8988T (cell line): ENCODE measurements around the gene UBR2.

Experiments
- DNase-seq: peaks from one replicate; pipeline ENCODE4 v3.0.0; 2011

UBR2 gene

DNA sequence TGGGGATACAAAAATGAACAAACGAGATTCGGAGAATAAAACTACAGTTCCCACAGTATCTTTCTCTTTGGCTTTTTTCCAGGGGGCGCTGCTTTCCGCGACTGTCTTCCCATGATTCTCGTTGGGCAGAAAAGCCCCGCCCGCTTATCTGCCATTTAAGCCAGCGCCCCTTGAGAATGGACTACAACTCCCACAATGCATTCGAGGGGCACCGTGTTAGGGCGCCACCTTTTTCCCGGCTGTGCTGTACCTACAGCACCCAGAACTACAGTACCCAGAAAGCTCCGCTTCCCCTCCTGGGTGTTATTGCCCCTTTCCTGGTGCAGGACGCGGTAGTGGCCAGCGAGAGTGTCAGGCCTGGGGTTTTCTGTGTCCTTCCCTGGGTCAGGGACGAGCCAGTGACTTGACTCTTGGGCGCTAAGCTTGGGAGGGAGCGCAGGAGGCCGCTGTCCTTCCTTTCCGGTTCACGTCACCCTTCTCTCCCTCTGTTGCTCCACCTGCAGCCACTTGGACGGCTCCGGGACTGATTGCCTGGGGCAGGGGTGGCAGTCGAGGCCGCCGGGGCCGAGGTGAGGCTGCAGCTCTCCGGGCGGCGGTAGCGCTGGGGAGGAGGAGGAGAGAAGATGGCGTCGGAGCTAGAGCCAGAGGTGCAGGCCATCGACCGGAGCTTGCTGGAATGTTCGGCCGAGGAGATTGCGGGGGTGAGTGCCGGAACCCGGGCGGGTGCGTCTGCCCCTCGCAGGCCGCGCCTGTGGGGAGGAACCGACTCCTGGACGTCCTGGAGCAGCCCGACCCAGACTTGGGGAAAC is at the start of gene UBR2:
TSS of gene UBR2 (plus strand) at position 333 of the 809 bp plus-strand sequence. CDS start at position 624, 291 bp downstream.
- peak; percentile 62 for DNase-seq

DNA sequence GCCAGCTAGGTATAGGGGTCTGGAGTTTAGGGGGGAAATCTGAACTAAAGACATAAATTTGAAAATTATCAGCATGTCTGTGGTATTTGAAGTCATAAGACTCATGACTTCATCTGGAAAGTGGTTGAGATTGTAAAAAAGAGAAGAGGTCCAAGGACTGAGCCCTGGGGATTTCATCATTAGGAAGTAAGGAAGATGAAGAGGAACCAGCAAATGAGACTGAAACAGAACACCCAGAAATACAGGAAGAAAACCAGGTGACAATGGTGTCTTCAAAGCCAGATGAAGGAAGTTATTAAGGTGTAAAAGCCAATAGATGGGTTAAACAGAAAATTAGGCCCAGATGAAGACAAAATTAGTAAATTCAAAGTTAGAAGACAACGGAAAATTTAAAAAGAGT is 49.1 kb upstream of the UBR2 start:
- DNase-seq = no peak

DNA sequence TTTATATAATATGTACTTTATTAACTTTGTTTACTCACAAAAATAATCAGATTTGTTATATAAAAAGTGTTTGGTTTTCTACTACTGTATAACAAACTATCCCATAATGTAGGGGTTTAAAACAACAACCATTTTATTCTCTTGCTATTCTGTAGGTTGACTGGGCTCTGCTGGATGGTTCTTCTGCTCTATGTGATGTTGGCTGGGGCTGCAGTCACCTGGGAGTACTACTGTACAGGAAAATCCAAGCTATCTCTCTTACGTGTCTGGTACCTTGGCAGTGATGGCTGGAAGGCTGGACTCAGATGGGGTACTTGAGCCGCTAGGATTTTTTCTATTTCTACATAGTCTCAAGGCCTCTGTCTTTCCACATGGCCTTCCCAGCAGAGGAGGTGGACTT is 44.0 kb upstream of the UBR2 start:
- no peak for DNase-seq

DNA sequence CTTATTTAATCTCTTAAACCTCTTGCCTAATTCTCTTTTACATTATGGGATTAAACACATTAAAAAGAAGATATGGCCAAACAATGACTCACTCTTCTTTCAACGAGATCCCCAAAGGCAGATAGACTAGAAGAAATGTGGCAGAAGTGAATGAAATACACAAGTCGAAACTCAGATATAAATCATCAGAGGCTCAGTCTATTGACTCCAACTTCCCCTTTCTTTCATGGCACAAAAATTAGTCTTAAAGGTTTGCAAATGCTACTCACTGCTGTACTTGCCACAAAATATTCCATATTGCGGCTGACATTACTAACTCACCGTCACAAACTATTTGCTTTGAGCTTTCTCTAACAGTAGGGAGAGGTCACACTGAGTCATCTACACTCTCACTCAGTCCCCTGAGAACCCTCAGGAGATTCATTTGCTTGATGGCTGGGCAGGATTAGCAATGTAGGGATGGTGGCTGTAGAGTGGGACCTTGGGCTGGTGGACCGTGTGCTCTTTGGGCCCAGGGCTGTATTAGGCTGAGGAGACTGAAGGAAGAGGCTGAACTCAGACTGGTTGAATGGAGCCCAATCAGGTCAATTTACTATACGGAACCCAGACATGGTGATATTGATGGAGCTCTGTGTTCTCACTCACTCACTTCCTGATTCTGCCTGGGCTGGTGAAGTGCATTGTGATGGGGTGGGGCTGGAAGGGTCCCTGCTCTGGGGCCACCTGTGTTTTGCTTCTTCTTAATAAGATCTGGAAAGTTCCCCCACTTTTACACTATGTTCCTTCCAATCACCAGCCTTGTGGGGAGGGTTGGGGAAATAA is 42.8 kb upstream of the UBR2 start:
- DNase-seq = no peak

DNA sequence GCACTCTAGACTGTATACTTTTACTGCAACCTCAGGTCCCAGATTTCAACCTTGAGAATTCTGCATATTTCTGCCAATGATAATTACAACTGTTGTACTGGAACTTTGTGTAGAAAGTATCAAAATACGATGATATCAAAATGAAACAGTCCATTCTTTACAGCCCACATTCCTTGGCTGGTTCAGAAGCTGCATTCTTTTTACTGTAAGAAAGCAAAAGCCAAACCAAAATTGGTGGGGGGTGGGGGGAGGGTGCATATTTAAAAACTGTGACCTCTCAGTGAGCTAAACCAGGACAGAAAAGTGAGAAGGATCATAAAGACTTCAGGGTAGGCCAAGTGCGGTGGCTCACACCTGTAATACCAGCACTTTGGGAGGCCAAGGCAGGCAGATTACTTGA is 41.8 kb upstream of the UBR2 start:
- DNase-seq = no peak

DNA sequence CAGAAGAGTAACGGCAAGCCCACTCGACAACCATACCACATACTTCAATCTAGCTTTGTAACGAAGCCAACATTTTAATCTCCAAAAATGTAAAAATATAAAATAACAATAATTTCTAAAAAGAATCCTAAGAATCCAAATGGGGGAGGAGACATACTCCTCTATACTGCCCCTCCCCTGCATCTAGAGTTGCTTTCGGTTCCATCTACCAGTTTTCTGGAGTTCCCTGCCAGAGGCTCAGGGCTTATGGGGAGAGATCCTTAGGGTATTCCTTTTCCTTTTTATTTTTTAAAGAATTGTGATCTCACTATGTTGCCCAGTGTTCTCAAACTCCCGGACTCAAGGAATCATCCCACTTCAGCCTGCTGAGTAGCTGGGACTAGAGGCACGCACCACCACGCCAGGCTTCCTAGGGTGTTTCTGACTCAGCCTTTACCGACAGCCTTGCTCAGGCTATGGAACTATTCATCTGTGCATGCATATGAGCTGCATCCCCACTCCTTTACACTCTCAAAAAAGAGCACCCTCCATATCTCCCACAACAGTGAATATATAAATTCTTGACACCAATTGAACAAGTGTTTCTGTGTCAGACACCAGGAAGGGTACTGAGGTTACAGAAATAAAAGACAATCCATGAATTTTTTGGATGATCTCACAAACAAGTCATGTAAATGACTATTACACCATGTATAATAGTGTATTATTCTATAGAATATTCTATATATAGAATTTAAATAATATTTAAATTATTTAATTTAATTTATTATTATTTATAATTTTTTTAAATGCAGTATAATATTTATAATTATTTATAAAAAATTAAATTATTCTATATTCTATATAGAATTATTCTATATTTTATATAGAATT is 40.7 kb upstream of the UBR2 start:
- no peak for DNase-seq

DNA sequence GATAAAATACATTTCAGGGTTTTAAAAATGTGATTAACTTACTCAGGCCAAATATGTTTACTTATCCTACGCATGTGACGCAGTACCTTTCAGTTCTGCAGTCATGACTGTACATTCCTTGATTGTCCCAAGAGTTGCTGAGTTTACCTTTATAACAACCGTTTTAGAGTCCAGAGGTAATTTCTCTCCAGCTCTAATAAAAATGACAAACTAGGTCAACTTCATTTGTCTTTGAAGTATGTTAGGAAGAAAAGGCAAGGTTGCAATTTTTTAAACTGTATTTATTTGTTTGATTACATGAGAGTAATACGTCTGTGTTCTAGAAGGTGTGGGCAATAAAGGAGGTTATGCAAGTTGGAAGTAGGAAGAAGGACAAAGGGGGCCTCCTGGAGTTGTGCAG is 38.6 kb upstream of the UBR2 start:
- DNase-seq = no peak

DNA sequence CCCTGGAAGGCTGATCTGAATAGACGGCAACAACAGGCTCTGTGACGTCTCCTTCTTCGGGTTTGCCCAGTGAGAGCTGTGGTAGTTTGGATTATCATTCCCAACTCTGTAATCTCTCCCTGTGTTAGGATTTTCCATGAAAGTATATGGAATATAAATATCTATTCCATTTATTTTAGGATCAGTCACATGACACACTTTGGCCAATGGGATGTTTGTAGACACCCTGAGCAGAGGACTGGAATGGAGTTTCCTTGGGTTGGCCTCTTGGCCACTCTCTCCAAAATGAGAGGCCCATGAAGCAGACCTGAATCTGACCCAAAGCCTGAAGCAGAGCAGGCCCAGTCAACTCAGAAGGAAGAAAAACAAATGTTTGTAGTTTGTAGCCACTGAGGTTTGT is 37.2 kb upstream of the UBR2 start:
- no peak for DNase-seq

DNA sequence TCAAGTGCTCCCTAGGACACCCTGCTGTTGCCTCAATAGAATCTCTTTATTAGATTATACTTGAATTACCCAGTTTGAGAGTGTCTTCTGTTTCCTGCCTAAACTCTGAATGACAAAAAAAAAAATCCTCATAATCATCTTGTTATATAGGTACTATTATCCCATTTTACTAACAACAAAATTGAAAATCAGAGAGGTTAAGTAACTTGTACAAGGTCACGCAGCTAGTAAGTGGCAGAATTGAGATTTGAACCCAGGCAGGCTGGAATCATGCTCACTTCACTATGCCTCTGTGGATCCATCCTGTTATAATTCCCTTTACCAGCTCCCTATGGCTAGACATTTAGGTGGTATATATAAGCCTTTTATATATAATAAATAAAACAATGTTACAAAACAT is 36.6 kb upstream of the UBR2 start:
- no peak for DNase-seq

DNA sequence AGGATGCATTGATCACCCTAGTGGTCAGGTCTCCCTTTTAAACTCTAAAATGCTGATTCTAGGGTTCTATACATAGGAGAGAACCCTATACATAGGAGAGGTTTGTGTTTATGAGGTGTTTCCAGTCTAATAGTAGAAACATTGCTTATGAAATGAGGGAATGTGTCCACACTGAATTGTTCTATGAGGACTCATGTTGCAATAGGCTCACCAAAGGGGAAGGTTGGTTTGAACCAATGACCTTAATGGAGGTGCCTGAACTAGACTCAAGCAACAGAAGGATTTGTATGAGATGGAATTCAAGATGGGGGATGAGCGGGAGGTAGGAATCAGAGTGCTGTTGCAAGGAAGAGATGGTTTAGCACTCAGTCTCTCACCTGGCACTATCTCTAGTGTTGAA is 33.5 kb upstream of the UBR2 start:
- no peak for DNase-seq

DNA sequence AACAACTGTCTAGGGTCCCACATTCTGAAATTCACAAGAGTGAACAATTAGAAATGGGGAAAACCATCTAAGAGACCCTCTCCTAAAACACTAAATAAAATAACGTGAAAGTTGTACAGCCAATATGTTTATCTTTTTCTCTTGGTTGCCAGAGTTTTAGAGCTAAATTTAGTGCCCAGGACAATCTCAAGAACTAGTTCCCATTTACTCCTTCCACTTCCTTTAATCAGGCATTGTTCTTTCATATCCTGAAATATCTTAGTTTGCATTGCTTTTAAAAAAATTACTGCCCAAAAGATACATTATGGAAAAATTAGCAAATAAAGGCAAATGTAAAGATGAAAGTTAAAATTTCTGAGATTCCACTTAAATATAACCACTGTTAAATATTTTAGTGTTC is 33.1 kb upstream of the UBR2 start:
- DNase-seq = no peak

DNA sequence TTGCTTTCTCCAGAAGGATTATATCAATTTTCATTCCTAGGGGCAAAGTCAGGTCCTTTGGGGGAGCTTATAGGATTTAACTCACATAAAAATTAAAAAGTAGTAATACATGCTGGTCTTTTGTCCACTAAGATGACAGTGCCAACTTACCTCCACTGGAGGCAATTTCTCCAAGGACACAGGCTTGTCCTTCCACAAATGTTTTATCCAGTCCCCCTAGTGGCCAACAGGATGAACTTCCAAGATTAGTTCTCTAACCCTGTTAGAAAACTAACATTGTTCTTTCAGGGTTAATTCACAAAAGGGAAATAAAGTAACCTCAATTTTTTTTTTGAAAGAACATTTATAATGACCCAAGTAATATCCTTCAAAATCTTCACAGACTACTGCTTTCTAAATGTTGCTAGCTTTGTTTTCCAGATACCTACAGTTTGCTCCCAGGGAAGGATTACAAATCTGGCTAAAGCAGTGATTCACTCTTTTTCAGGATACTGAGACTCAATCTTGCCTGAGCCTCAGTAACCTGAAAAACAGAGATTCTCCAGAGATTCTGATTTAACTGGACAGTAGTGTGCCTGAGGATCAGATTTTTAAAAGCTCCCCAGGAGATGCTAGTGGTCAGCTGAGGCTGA is 31.7 kb upstream of the UBR2 start:
- peak; percentile 25 for DNase-seq

DNA sequence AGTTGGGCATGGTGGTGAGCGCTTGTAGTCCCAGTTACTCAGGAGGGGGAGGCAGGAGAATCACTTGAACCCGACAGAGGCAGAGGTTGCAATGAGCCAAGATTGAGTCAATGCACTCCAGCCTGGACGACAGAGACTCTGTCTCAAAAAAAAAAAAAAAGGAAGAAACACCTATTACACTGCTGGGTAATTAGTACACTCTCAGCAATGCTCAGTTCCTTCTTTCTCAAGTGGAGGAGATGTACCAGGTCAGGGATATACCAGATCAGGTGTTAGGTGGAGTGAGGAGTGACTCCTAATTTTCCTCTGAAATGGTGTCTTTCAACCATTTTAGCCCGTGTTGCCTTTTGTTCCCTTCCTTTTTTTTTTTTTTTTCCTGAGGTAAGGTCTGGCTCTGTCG is 30.0 kb upstream of the UBR2 start:
- no peak for DNase-seq

DNA sequence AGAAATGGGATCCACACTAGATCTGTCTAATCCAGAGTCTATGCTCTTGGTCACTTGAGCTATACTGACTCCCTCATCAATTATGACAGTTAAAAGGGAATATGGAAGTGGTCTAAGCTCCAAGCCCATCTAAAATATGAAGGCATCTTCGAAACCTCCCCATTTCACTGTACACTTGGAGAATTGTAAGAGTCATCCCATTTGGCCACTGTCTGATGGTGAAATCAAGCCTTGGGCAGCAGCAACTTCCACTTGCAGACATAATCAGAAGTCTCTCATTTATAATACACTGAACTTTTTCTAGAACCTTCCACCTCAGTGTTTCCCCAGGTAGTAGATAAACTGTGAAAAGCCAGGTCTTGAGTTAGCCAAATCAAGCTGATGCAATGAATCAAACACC is 26.3 kb upstream of the UBR2 start:
- DNase-seq = no peak

DNA sequence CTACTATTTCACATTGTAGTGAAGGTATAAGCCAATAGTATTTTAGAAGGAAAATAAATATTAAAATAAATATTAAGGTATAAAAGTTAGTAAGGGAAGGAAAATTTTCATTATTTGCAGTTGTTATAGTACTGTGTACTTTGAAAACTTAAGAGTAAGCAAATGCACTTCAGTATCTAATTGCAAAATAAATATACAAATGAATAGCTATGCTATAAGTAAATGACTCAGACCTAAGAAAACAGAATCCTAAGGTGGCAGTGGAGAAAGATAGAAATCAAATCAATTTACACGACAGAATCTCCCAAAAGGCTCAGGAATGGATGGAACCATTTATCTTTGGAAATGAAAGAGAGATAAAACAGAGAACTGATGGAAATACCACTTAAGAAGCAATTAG is 24.7 kb upstream of the UBR2 start:
- DNase-seq = no peak

DNA sequence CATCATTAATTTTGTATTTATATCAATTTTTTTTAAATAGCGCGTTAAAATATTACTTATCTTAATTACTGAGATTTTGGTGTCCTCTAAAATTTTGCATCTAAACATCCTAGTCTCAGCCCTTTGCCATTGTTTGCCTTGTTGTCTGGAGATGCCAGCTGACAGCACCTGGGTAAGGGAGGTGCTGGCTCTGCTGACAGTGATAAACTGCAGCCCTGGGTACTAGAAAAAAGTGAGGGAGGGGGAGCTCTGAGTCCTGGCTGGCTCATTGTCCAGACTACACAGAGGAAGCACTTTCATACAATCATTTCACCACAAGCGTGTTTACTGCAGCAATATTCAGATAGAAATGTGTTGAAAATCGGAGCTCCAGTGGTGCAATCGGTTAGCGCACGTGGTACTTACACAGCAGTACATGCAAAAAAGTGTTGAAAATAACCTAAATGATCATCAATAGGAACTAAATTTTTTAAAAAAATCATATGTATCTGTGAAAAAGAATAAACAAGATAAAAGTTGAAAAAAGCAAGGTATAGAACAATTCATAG is 18.5 kb upstream of the UBR2 start:
- no peak for DNase-seq

DNA sequence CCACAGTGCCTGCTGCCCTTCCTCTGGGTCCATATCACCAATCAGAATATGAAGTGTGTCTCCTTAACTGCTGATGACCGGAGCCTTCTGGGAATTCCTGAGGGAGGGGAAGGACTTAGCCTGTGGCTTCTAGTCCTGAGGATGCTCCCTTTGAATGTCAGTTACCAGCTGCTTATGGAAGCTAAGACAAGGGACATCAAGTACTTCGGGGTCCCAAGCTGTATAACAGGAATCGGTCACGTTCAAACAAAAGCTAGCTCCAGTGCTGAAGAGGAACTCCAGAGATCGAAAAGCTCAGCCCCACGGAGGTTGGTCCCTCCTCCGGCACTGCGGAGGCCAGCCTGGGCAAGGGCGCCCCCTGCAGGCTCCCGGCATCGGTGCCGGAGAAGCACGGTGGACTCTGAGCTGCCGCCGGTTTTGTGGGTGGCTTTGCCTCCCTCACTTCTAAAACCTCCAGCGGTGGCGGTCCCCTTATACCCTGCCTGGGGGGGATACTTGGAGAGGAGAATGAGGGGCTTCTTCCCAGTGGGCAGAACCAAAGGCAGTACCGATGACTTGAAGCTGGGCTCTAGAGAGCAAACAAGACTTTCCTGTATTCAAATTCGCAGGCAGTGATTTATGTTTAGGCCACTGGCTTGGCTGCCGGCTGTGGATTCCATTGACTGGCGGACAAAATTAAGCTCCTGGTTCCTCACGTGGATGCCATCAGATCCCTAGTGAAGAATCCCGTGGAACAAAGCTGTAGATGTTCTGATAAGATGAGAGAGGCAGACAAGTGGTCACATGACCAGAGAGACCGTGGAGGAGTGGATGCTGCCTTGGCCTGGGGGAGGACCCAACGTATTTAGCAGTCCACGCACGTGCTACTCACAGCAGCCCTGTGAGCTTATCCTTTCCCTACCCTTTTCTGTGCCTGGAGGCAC is 16.2 kb upstream of the UBR2 start:
- peak; percentile 85 for DNase-seq

DNA sequence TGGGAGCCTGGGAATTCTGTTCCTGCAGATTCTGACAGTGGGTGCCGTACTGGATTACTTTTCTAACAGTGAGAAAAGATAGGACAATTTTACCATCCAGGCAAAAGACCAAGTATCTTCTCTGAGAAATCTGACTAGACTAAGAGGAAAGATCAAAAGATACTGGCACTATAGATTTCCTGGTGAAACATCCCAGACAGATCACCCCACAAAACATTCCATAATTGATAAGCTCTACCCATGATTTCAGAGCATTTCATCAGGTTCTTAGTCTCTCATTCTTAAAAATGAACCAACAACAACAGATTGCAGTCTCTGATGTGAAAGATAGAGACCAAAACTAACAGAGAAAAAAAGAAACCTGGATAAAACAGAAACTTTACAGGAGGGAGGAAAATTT is 13.6 kb upstream of the UBR2 start:
- DNase-seq = no peak

DNA sequence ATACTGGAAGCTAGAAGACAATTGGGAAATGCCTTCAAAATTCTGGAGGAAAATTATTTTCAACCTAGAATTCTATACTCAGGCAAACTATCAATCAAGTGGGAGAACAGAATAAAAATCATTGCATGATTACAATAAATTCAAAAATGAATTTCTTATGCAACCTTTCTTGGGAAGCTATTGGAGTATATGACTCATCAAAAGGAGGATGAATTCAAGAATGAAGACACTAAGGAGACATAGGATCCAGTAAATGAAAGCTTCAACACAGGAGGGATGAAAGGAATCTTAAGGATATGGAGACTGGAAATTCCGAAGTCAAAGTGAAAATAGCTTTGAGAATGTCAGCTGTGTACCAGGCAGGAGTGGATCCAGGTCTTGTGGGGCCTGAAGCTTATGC is 12.6 kb upstream of the UBR2 start:
- DNase-seq = no peak

DNA sequence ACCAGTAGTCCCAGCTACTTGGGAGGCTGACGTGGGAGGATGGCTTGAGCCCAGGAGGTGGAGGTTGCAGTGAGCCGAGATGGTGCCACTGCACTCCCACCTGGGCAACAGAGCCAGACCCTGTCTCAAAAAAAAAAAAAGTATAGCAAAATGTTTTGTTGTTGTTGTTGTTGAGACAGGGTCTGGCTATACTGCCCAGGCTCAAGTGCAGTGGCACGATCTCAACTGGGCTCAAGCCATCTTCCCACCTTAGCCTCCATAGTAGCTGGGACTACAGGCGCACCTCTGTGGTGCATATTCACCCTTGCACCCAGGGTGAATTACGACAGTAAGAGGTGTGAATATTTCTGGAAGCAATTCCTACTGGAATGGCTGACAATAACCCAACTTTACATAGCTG is 11.4 kb upstream of the UBR2 start:
- DNase-seq = no peak
